ENCODE results near the gene TMC7. TPM values are rescaled to one million over a fixed set of nuclear protein-coding genes. Genes with fewer than 3 reads are reported as not detected.

TMC7 gene
- total RNA-seq, 1 donor from 2014 or later = 6.7 TPM

GRCh38 chr16:18942061-18942460 lies 41.7 kb upstream of the TMC7 start:
- H3K27ac ChIP-seq (ENCODE audit: low read depth, low read length) = no peak overlapping the region
- no peak overlapping the region for H3K9ac ChIP-seq (ENCODE audit: low read length)
- TF ChIP-seq EZH2 (IDR thresholded peaks at IDR 0.05; ENCODE audit: insufficient read depth, low read length) = no peak
- TF ChIP-seq CTCF (IDR thresholded peaks at IDR 0.05; ENCODE audit: insufficient read depth, low read depth, low read length) = no peak
- no peaks in the 10 kb centered on the region for H3K9me3 ChIP-seq (ENCODE audit: insufficient read depth, low read depth, low read length)
- Mint-ChIP-seq H3K36me3 (ENCODE audit: low read depth, unreplicated experiment) (no peaks in the 10 kb centered on the region), H3K4me1 (ENCODE audit: low read depth, unreplicated experiment) (no peaks in the 10 kb centered on the region), H3K4me3 (ENCODE audit: unreplicated experiment) (no peak overlapping the region), H3K9me3 (ENCODE audit: unreplicated experiment) (peaks cover 2% of the 10 kb centered on the region), H3K27me3 (ENCODE audit: low read depth, unreplicated experiment) (peaks cover 4% of the 10 kb centered on the region), H3K27ac (ENCODE audit: unreplicated experiment) (no peak overlapping the region)
- no peaks in the 10 kb centered on the region for H3K4me1 ChIP-seq (ENCODE audit: insufficient read depth, low read length)
- H3K79me2 ChIP-seq (ENCODE audit: insufficient read depth, low read length) = no peaks in the 10 kb centered on the region
- H3K36me3 ChIP-seq (ENCODE audit: insufficient read depth, low read length) = no peaks in the 10 kb centered on the region
- H3K4me2 ChIP-seq (ENCODE audit: low read length) = no peak overlapping the region
- FAIRE-seq = no peak
- DNase-seq (ENCODE audit: low read depth) = no peak
- no peak overlapping the region for H2AFZ ChIP-seq (ENCODE audit: low read depth, low read length)
- no peak overlapping the region for H3K4me3 ChIP-seq (ENCODE audit: insufficient read depth, low read depth, low read length)
- H4K20me1 ChIP-seq (ENCODE audit: insufficient read depth, low read length) = no peaks in the 10 kb centered on the region
- H3K27me3 ChIP-seq (ENCODE audit: insufficient read depth, low read length) = no peaks in the 10 kb centered on the region

GRCh38 chr16:18943414-18943813 lies 40.3 kb upstream of the TMC7 start:
- Histone ChIP-seq H3K4me2 (ENCODE audit: low read length) (no peak overlapping the region), H3K9ac (ENCODE audit: low read length) (no peak overlapping the region), H3K36me3 (ENCODE audit: insufficient read depth, low read length) (no peaks in the 10 kb centered on the region), H4K20me1 (ENCODE audit: insufficient read depth, low read length) (no peaks in the 10 kb centered on the region), H3K9me3 (ENCODE audit: insufficient read depth, low read depth, low read length) (no peaks in the 10 kb centered on the region), H3K79me2 (ENCODE audit: insufficient read depth, low read length) (no peaks in the 10 kb centered on the region), H3K27me3 (ENCODE audit: insufficient read depth, low read length) (no peaks in the 10 kb centered on the region), H2AFZ (ENCODE audit: low read depth, low read length) (no peak overlapping the region), H3K4me1 (ENCODE audit: insufficient read depth, low read length) (no peaks in the 10 kb centered on the region), H3K4me3 (ENCODE audit: insufficient read depth, low read depth, low read length) (no peak overlapping the region), H3K27ac (ENCODE audit: low read depth, low read length) (no peak overlapping the region)
- H3K27me3 Mint-ChIP-seq (ENCODE audit: low read depth, unreplicated experiment) = peaks cover 4% of the 10 kb centered on the region
- DNase-seq (ENCODE audit: low read depth) (no peak), FAIRE-seq (no peak)
- H3K4me3 Mint-ChIP-seq (ENCODE audit: unreplicated experiment) = no peak overlapping the region
- no peaks in the 10 kb centered on the region for H3K4me1 Mint-ChIP-seq (ENCODE audit: low read depth, unreplicated experiment)
- TF ChIP-seq CTCF (IDR thresholded peaks at IDR 0.05; ENCODE audit: insufficient read depth, low read depth, low read length) = no peak
- no peak for TF ChIP-seq EZH2 (IDR thresholded peaks at IDR 0.05; ENCODE audit: insufficient read depth, low read length)
- H3K36me3 Mint-ChIP-seq (ENCODE audit: low read depth, unreplicated experiment) = no peaks in the 10 kb centered on the region
- H3K27ac Mint-ChIP-seq (ENCODE audit: unreplicated experiment) = no peak overlapping the region
- peaks cover 2% of the 10 kb centered on the region for H3K9me3 Mint-ChIP-seq (ENCODE audit: unreplicated experiment)

- no peak for DNase-seq (ENCODE audit: low read depth)
- Mint-ChIP-seq H3K27ac (ENCODE audit: unreplicated experiment) (no peak overlapping the region), H3K4me3 (ENCODE audit: unreplicated experiment) (no peak overlapping the region), H3K9me3 (ENCODE audit: unreplicated experiment) (peaks cover 2% of the 10 kb centered on the region), H3K36me3 (ENCODE audit: low read depth, unreplicated experiment) (no peaks in the 10 kb centered on the region), H3K27me3 (ENCODE audit: low read depth, unreplicated experiment) (peaks cover 4% of the 10 kb centered on the region), H3K4me1 (ENCODE audit: low read depth, unreplicated experiment) (no peaks in the 10 kb centered on the region)
- Histone ChIP-seq H4K20me1 (ENCODE audit: insufficient read depth, low read length) (no peaks in the 10 kb centered on the region), H3K36me3 (ENCODE audit: insufficient read depth, low read length) (no peaks in the 10 kb centered on the region), H3K4me3 (ENCODE audit: insufficient read depth, low read depth, low read length) (no peak overlapping the region), H2AFZ (ENCODE audit: low read depth, low read length) (no peak overlapping the region), H3K9me3 (ENCODE audit: insufficient read depth, low read depth, low read length) (no peaks in the 10 kb centered on the region), H3K9ac (ENCODE audit: low read length) (no peak overlapping the region), H3K27me3 (ENCODE audit: insufficient read depth, low read length) (no peaks in the 10 kb centered on the region), H3K79me2 (ENCODE audit: insufficient read depth, low read length) (no peaks in the 10 kb centered on the region), H3K27ac (ENCODE audit: low read depth, low read length) (no peak overlapping the region), H3K4me1 (ENCODE audit: insufficient read depth, low read length) (no peaks in the 10 kb centered on the region), H3K4me2 (ENCODE audit: low read length) (no peak overlapping the region)
- FAIRE-seq = no peak
- TF ChIP-seq CTCF (IDR thresholded peaks at IDR 0.05; ENCODE audit: insufficient read depth, low read depth, low read length) (no peak), EZH2 (IDR thresholded peaks at IDR 0.05; ENCODE audit: insufficient read depth, low read length) (no peak)
Measured at GRCh38 chr16:18945233-18945632, 38.5 kb upstream of the TMC7 start.
